ENCODE measurements around the gene C11orf58.

DNA sequence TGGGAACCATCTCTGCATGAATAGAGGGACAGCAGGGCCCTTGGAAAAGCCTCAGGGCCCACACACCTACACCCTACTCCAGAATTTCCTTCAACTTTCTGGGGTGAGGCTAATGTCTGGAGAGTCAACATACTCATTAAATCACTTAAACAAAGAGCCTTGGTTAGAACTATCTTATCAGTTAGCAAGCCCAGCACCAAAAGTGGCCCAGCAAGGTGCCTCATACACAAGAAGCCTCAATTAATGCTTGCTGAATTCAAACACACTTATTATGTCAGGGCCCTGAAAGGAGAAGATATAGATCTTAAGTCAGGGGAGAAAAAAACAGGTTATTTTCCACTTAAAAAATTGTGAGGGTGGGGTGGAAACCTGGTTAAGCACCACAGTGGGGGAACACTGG, 61.4 kb downstream of the C11orf58 start:
- TF ChIP-seq, protein P1, sequence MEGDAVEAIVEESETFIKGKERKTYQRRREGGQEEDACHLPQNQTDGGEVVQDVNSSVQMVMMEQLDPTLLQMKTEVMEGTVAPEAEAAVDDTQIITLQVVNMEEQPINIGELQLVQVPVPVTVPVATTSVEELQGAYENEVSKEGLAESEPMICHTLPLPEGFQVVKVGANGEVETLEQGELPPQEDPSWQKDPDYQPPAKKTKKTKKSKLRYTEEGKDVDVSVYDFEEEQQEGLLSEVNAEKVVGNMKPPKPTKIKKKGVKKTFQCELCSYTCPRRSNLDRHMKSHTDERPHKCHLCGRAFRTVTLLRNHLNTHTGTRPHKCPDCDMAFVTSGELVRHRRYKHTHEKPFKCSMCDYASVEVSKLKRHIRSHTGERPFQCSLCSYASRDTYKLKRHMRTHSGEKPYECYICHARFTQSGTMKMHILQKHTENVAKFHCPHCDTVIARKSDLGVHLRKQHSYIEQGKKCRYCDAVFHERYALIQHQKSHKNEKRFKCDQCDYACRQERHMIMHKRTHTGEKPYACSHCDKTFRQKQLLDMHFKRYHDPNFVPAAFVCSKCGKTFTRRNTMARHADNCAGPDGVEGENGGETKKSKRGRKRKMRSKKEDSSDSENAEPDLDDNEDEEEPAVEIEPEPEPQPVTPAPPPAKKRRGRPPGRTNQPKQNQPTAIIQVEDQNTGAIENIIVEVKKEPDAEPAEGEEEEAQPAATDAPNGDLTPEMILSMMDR (IDR thresholded peaks at IDR 0.05; ENCODE audit: insufficient read depth, low read length) = no peak
- TF ChIP-seq POLR2AphosphoS5 (IDR thresholded peaks at IDR 0.05; ENCODE audit: low read depth) (no peak), REST (IDR thresholded peaks at IDR 0.05; ENCODE audit: insufficient replicate concordance, low read depth) (no peak)
